B cell (primary cell): ENCODE results near the gene LAG3. TPM values are rescaled to one million over a fixed set of nuclear protein-coding genes. Genes with fewer than 3 reads are reported as not detected.
A peak's percentile ranks its signal among the peaks of the same experiment; 100 is the strongest.

Source experiments
- ATAC-seq: fragments of 200-7000 bp; cut with Tn5 transposase; one replicate; pipeline ENCODE4 v1.10.0; 2021; ENCODE audit warnings: low read depth, mild to moderate bottlenecking, moderate number of reproducible peaks, moderate library complexity
- CTCF ChIA-PET: fragments of 350-600 bp; sonication (Branson Sonifier 250); formaldehyde crosslinking; loops from one replicate; lab custom pipeline; 2021; ENCODE audit warnings: antibody characterized with exemption, inconsistent platforms; lab: Charles Lee
- POLR2A ChIA-PET: fragments of 350-600 bp; sonication (Branson Sonifier 250); formaldehyde crosslinking; loops from one replicate; lab custom pipeline; 2021; ENCODE audit warnings: antibody characterized with exemption; lab: Charles Lee
- DNase-seq: peaks from one replicate; pipeline ENCODE4 v3.0.0; 2013
- H2AFZ ChIP-seq: 2 replicates; pipeline ENCODE4 v1.6.1; 2012; ENCODE audit warnings: mild to moderate bottlenecking, low read depth, low read length; ENCODE audit not compliant: insufficient read depth, poor library complexity, severe bottlenecking
- H3K27ac ChIP-seq, 2 donors: 1 replicate in 1 of 2; 2 replicates in 1 of 2; pipeline ENCODE4 v1.5.1; 2012 to 2013; ENCODE audit warnings: low read length in 2 of 2, mild to moderate bottlenecking in 2 of 2, moderate library complexity in 1 of 2
- H3K27me3 ChIP-seq, 4 experiments: fragments of 200-600 bp in 1 of 4; sonication (generic) in 1 of 4; replicated peaks in 1 of 4; 1 replicate in 2 of 4; 2 replicates in 2 of 4; pipeline versions ENCODE4 v1.6.1 to v1.7.0; 2013 to 2016; ENCODE audit warnings: low read length in 3 of 4, mild to moderate bottlenecking in 2 of 4, mixed read lengths in 1 of 4, moderate library complexity in 1 of 4; ENCODE audit not compliant: insufficient read depth in 4 of 4, control insufficient read depth in 3 of 4; ENCODE audit errors: control extremely low read depth in 1 of 4
- H3K36me3 ChIP-seq, 2 experiments: replicated peaks in 1 of 2; 1 replicate in 1 of 2; 2 replicates in 1 of 2; pipeline versions ENCODE4 v1.6.1 to v1.7.1; 2013; ENCODE audit warnings: low read length in 1 of 2; ENCODE audit not compliant: insufficient read depth in 2 of 2, control insufficient read depth in 1 of 2; ENCODE audit errors: control extremely low read depth in 1 of 2, extremely low read depth in 1 of 2
- H3K4me1 ChIP-seq, 2 donors: fragments of 200-600 bp in 1 of 2; sonication (generic) in 1 of 2; 1 replicate in 1 of 2; 2 replicates in 1 of 2; pipeline versions ENCODE4 v1.5.1 to v1.6.1; 2013 to 2017; ENCODE audit warnings: low read length in 2 of 2; ENCODE audit not compliant: control insufficient read depth in 2 of 2, insufficient read depth in 2 of 2
- H3K4me2 ChIP-seq: replicated peaks from 2 replicates; pipeline ENCODE3; 2012; ENCODE audit warnings: mild to moderate bottlenecking, low read depth, low read length; ENCODE audit not compliant: poor library complexity, severe bottlenecking
- H3K4me3 ChIP-seq, 5 experiments: fragments of 200-600 bp in 1 of 5; sonication (generic) in 1 of 5; 1 replicate in 3 of 5; 2 replicates in 2 of 5; pipeline versions ENCODE4 v1.5.1 to v1.7.0; 2011 to 2016; ENCODE audit warnings: low read length in 4 of 5, mild to moderate bottlenecking in 4 of 5, low read depth in 2 of 5, control low read depth in 1 of 5, moderate library complexity in 1 of 5; ENCODE audit not compliant: insufficient read depth in 1 of 5; ENCODE audit errors: control extremely low read depth in 1 of 5, extremely low read depth in 1 of 5
- H3K79me2 ChIP-seq: fragments of 200-600 bp; sonication (generic); one replicate; pipeline ENCODE4 v1.6.0; 2016; ENCODE audit warnings: low read length; ENCODE audit not compliant: control insufficient read depth, insufficient read depth
- H3K9ac ChIP-seq: fragments of 200-600 bp; sonication (generic); 2 replicates; pipeline ENCODE4 v1.6.1; 2017; ENCODE audit warnings: mild to moderate bottlenecking, low read length, moderate library complexity
- H3K9me3 ChIP-seq, 3 donors: one replicate each; pipeline versions ENCODE4 v1.6.1 to v1.7.1; 2013; ENCODE audit warnings: low read length in 2 of 3; ENCODE audit not compliant: control insufficient read depth in 2 of 3, insufficient read depth in 1 of 3; ENCODE audit errors: control extremely low read depth in 1 of 3
- H4K20me1 ChIP-seq: 2 replicates; pipeline ENCODE4 v1.6.0; 2012; ENCODE audit warnings: mild to moderate bottlenecking, low read length; ENCODE audit not compliant: insufficient read depth, control insufficient read depth, poor library complexity, severe bottlenecking
- H3K27ac Mint-ChIP-seq: one replicate; pipeline ENCODE4 v1.8.0; 2021; ENCODE audit warnings: mixed read lengths
- H3K27me3 Mint-ChIP-seq: one replicate; pipeline ENCODE4 v1.8.0; 2021; ENCODE audit warnings: mixed read lengths
- H3K4me1 Mint-ChIP-seq: one replicate; pipeline ENCODE4 v1.8.0; 2021; ENCODE audit warnings: mixed read lengths
- H3K4me3 Mint-ChIP-seq: one replicate; pipeline ENCODE4 v1.8.0; 2021; ENCODE audit warnings: mixed read lengths
- H3K9me3 Mint-ChIP-seq: one replicate; pipeline ENCODE4 v1.8.0; 2022; ENCODE audit warnings: mixed read lengths; ENCODE audit not compliant: insufficient read depth
- EZH2 ChIP-seq: IDR thresholded peaks from 2 replicates; pipeline ENCODE4 v1.6.1; 2012; ENCODE audit warnings: borderline replicate concordance, low read depth, mild to moderate bottlenecking, moderate library complexity, low read length; ENCODE audit not compliant: insufficient read depth, poor library complexity, severe bottlenecking
- WGBS: methylation state at CpG from one replicate; pipeline ENCODE4 v1.1.5; 2013; ENCODE audit warnings: missing lambda C conversion rate; ENCODE audit not compliant: insufficient coverage; 5-methylcytosine and 5-hydroxymethylcytosine counted together
- intact Hi-C: fragments of 100-400 bp; cut with micrococcal nuclease; formaldehyde crosslinking; loops from one replicate; pipeline ENCODE4 v1.10.0; 2022
- polyA plus RNA-seq: library from polyadenylated mRNA; depleted of rRNA; stranded (reverse); fragments of >200 nt; gene quantifications from 2 replicates; pipeline ENCODE4 v1.2.3, GENCODE V29; 2012
- total RNA-seq, 2 donors: library from RNA; stranded (reverse); fragments of 120-200 nt in 1 of 2; gene quantifications; 1 replicate in 1 of 2; 2 replicates in 1 of 2; pipeline versions ENCODE4 v1.2.3 to v1.2.4, GENCODE V29; 2013 to 2022
- TF ChIP-seq, protein P1 (sequence below): fragments of 200-600 bp; IDR thresholded peaks from one replicate; pipeline ENCODE4 v1.8.0; 2022; ENCODE audit warnings: antibody characterized with exemption, mild to moderate bottlenecking

The LAG3 gene
- total and polyA plus RNA-seq, 2 donors (not counting 1 experiment from before 2014, with no cell fraction given), result not detected

- DNase-seq, result no peak
- WGBS, result 7% methylated on average over 8 of the region's 10 CpGs
- peak overlapping the region; percentile 64 for H3K9ac ChIP-seq
Observed at GRCh38 chr12:6724409-6724797, 47.9 kb upstream of the LAG3 start.

DNA sequence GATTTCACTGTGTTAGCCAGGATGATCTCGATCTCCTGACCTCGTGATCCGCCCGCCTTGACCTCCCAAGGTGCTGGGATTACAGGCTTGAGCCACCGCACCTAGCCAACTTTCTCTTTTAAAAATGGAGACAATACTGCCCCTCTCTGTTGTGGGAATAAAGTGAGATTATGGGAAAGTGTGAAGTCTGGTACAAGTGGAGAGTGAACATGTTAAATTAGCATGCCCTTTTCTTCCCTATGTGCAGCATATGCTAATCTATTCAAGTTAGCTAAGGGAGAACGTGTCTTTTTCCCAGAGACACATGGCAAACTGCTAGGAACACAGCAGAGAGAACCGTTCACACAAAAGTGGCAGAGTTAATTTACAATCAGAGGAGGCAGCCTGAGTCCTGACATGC, 47.0 kb upstream of the LAG3 start:
- H3K4me3 Mint-ChIP-seq, result peak overlapping the region; percentile 68
- Histone ChIP-seq H4K20me1 (no peaks in the 10 kb centered on the region), H3K27ac (no peak overlapping the region), H3K4me3 (no peak overlapping the region), H3K79me2 (peaks cover 13% of the 10 kb centered on the region), H2AFZ (no peak overlapping the region), H3K27me3 (no peaks in the 10 kb centered on the region), H3K9ac (no peak overlapping the region), H3K4me1 (peaks cover 13 to 17% of the 10 kb centered on the region in 2 donors), H3K9me3 (no peaks in the 10 kb centered on the region), H3K36me3 (peaks cover 7 to 34% of the 10 kb centered on the region in 2 experiments), H3K4me2 (no peak overlapping the region)
- intact Hi-C loops, result loop anchor here (2.0 kb wide), 1 partner anchor 29 kb away; no protein-coding TSS in a partner anchor
- ATAC-seq (no peak), DNase-seq (no peak)
- TF ChIP-seq, protein P1, sequence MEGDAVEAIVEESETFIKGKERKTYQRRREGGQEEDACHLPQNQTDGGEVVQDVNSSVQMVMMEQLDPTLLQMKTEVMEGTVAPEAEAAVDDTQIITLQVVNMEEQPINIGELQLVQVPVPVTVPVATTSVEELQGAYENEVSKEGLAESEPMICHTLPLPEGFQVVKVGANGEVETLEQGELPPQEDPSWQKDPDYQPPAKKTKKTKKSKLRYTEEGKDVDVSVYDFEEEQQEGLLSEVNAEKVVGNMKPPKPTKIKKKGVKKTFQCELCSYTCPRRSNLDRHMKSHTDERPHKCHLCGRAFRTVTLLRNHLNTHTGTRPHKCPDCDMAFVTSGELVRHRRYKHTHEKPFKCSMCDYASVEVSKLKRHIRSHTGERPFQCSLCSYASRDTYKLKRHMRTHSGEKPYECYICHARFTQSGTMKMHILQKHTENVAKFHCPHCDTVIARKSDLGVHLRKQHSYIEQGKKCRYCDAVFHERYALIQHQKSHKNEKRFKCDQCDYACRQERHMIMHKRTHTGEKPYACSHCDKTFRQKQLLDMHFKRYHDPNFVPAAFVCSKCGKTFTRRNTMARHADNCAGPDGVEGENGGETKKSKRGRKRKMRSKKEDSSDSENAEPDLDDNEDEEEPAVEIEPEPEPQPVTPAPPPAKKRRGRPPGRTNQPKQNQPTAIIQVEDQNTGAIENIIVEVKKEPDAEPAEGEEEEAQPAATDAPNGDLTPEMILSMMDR, result no peak
- TF ChIP-seq EZH2, result no peak
- POLR2A ChIA-PET, result interaction anchor here (0.8 to 1.5 kb wide), 2 partner anchors 36 to 90 kb away, joined by 3 to 4 read pairs; partner anchors contain the start of gene ZNF384
- H3K27me3 Mint-ChIP-seq, result no peaks in the 10 kb centered on the region
- no peaks in the 10 kb centered on the region for H3K9me3 Mint-ChIP-seq
- CTCF ChIA-PET, result interaction anchor here (1.4 to 3.6 kb wide), 4 partner anchors 28 to 41 kb away, joined by 5 to 34 read pairs (median 16); partner anchors contain the start of genes MLF2, PTMS and ZNF384
- H3K27ac Mint-ChIP-seq, result no peak overlapping the region
- WGBS, result 100% methylated on average over 2 of the region's 7 CpGs
- H3K4me1 Mint-ChIP-seq, result peaks cover 19% of the 10 kb centered on the region

More at GRCh38 chr12:6724409-6724797, 47.9 kb upstream of the LAG3 start:
- peak overlapping the region; percentile 91 for H2AFZ ChIP-seq
- H3K4me3 ChIP-seq, result peak overlapping the region; percentile 53 to 63 (median 63)
- ChIA-PET POLR2A (interaction anchor here (0.7 to 2.2 kb wide), 15 partner anchors 21 to 253 kb away, joined by 3 to 51 read pairs (median 5); partner anchors contain the start of genes C12orf57, CDCA3, MLF2 and NOP2), CTCF (interaction anchor here (0.7 to 3.6 kb wide), 17 partner anchors 10 to 301 kb away, joined by 3 to 34 read pairs (median 5); partner anchors contain the start of genes MLF2, NOP2, PTMS and SPSB2)
- peak overlapping the region; percentile 94 for H3K27ac Mint-ChIP-seq
- ATAC-seq, result peak; percentile 7
- peaks cover 19% of the 10 kb centered on the region for H3K4me1 Mint-ChIP-seq
- H3K4me2 ChIP-seq, result peak overlapping the region; percentile 79
- H3K9me3 Mint-ChIP-seq, result no peaks in the 10 kb centered on the region
- intact Hi-C loops, result loop anchor here (1.0 to 2.0 kb wide), 6 partner anchors 28 to 149 kb away; partner anchors contain the start of genes CHD4, ING4, MLF2 and SPSB2
- H4K20me1 ChIP-seq, result no peaks in the 10 kb centered on the region
- peak overlapping the region; percentile 81 to 86 for H3K27ac ChIP-seq
- H3K9me3 ChIP-seq, result no peaks in the 10 kb centered on the region
- TF ChIP-seq EZH2, result no peak
- peak overlapping the region; percentile 91 for H3K4me3 Mint-ChIP-seq
- peaks cover 13% of the 10 kb centered on the region for H3K79me2 ChIP-seq
- peaks cover 2 to 24% of the 10 kb centered on the region in 2 experiments for H3K36me3 ChIP-seq
- peaks cover 13 to 17% of the 10 kb centered on the region in 2 donors for H3K4me1 ChIP-seq
- H3K27me3 ChIP-seq, result no peaks in the 10 kb centered on the region
- H3K27me3 Mint-ChIP-seq, result no peaks in the 10 kb centered on the region
